Chondrocyte (in vitro differentiated cells): ENCODE results near the gene SKAP1. TPM values are rescaled to one million over a fixed set of nuclear protein-coding genes. Genes with fewer than 3 reads are reported as not detected.
"Not testable (repeated sequence)": the region's sequence is repeated elsewhere in the genome, so short reads cannot be mapped to it uniquely, and the experiment has no call there.

ENCODE experiments used
- DNase-seq: peaks from one replicate; pipeline ENCODE4 v3.0.0; 2021; ENCODE audit warnings: mixed read lengths, low spot score
- H3K27ac Mint-ChIP-seq: one replicate; pipeline ENCODE4 v1.8.0; 2021; ENCODE audit warnings: mild to moderate bottlenecking, moderate library complexity, mixed read lengths; ENCODE audit not compliant: unreplicated experiment
- H3K27me3 Mint-ChIP-seq: 2 replicates; pipeline ENCODE4 v1.8.0; 2021; ENCODE audit warnings: low read depth, mixed read lengths
- H3K36me3 Mint-ChIP-seq: 2 replicates; pipeline ENCODE4 v1.8.0; 2021; ENCODE audit warnings: low read depth, mixed read lengths
- H3K4me1 Mint-ChIP-seq: 2 replicates; pipeline ENCODE4 v1.8.0; 2021; ENCODE audit warnings: low read depth, mild to moderate bottlenecking, mixed read lengths
- H3K4me3 Mint-ChIP-seq: one replicate; pipeline ENCODE4 v1.8.0; 2021; ENCODE audit warnings: mild to moderate bottlenecking, moderate library complexity, mixed read lengths; ENCODE audit not compliant: unreplicated experiment
- H3K9me3 Mint-ChIP-seq: 2 replicates; pipeline ENCODE4 v1.8.0; 2021; ENCODE audit warnings: low read depth, mixed read lengths
- total RNA-seq: library from RNA; stranded (reverse); gene quantifications from 3 replicates; pipeline ENCODE4 v1.2.1, GENCODE V29; 2021
- TF ChIP-seq, protein P1 (sequence below): fragments of 200-600 bp; sonication (generic); IDR thresholded peaks from 2 replicates; pipeline ENCODE4 v1.5.0; 2021; ENCODE audit warnings: antibody characterized with exemption, mild to moderate bottlenecking, moderate library complexity

Gene SKAP1
- total RNA-seq, 1 donor from 2014 or later: not detected

DNA sequence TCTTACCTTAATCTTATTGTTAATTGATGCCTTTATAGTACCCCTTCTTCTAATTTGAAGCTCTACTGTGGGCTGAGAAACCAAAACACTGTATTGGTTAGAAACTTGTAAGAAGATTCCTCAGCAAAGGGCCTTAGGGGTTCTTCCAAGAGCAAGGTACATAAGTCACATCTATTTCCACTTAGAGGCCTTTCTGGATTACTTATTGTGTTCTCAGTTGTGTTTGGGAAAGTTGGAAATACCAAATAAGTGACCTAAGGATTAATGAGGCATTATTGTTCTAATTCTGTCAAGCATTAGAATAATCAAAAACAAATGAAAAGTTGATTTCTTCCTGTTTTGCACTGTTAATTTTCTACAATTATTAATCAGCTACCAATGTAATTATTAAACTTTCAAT lies 85.8 kb downstream of the SKAP1 start:
- DNase-seq: no peak
- H3K4me3 Mint-ChIP-seq: no peak overlapping the region
- no peaks in the 10 kb centered on the region for H3K9me3 Mint-ChIP-seq
- peaks cover 48% of the 10 kb centered on the region for H3K27me3 Mint-ChIP-seq
- no peaks in the 10 kb centered on the region for H3K36me3 Mint-ChIP-seq
- TF ChIP-seq, protein P1, sequence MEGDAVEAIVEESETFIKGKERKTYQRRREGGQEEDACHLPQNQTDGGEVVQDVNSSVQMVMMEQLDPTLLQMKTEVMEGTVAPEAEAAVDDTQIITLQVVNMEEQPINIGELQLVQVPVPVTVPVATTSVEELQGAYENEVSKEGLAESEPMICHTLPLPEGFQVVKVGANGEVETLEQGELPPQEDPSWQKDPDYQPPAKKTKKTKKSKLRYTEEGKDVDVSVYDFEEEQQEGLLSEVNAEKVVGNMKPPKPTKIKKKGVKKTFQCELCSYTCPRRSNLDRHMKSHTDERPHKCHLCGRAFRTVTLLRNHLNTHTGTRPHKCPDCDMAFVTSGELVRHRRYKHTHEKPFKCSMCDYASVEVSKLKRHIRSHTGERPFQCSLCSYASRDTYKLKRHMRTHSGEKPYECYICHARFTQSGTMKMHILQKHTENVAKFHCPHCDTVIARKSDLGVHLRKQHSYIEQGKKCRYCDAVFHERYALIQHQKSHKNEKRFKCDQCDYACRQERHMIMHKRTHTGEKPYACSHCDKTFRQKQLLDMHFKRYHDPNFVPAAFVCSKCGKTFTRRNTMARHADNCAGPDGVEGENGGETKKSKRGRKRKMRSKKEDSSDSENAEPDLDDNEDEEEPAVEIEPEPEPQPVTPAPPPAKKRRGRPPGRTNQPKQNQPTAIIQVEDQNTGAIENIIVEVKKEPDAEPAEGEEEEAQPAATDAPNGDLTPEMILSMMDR: no peak
- H3K4me1 Mint-ChIP-seq: no peaks in the 10 kb centered on the region
- H3K27ac Mint-ChIP-seq: no peak overlapping the region

DNA sequence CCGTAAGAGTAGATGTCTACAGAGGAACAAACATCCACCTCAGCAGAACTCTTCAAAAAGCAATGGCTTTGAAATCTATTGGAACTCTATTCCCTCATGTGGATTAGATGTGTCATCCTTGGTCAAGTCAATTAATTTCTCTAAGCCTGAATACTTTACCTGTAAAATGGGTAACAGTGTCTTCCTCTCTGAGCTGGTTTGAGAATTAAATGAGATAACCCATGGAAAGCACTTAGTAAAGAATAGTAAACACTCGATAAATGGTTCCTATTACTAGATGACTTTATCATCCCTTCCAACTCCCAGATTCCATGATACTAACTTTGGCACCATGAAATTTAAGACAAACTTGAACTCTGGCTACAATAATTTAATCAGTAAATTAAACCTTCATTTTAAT lies 89.1 kb downstream of the SKAP1 start:
- H3K27ac Mint-ChIP-seq: no peak overlapping the region
- TF ChIP-seq, protein P1: no peak
- no peaks in the 10 kb centered on the region for H3K36me3 Mint-ChIP-seq
- DNase-seq: no peak
- no peaks in the 10 kb centered on the region for H3K4me1 Mint-ChIP-seq
- peaks cover 68% of the 10 kb centered on the region for H3K27me3 Mint-ChIP-seq
- H3K9me3 Mint-ChIP-seq: no peaks in the 10 kb centered on the region
- no peak overlapping the region for H3K4me3 Mint-ChIP-seq

DNA sequence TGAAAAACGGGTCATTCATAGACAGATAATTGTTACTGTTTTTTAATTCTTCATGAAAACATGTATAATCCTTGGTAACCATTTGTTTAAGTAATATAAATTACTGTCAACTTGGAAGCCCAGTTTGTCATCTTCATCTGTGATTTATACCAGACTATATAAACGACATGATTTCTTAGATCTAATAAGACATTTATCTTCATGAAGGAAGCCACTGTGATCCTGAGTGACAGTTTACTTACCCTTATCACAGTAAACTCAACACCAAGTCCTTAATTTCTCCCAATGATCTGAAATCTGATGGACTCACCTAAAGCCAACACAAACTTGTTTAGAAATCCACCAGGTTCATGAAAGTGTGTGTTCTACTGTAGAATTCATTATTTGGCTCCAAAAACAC lies 91.3 kb downstream of the SKAP1 start:
- DNase-seq: no peak

DNA sequence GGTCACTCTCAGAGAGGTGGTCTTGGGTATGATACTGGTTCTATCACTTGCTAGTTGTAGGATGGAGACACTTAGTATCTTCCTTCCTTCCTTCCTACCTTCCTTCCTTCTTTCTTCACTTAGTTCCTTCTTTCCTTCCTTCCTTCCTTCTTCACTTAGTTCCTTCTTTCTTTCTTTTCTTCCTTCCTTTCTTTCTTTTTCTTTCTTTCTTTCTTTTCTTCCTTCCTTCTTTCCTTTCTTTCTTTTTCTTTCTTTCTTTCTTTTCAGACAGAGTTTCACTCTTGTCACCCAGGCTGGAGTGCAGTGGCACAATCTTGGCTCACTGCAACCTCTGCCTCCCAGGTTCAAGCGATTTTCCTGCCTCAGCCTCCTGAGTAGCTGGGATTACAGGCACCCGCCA lies 92.1 kb downstream of the SKAP1 start:
- DNase-seq, H3K4me3 Mint-ChIP-seq, H3K4me1 Mint-ChIP-seq, H3K36me3 Mint-ChIP-seq, H3K27ac Mint-ChIP-seq, H3K9me3 Mint-ChIP-seq: not testable (repeated sequence)
- H3K27me3 Mint-ChIP-seq: peaks cover 68% of the 10 kb centered on the region

More for the DNA sequence above, 91.3 kb downstream of the SKAP1 start:
- no peaks in the 10 kb centered on the region for H3K36me3 Mint-ChIP-seq
- H3K27me3 Mint-ChIP-seq: peaks cover 65% of the 10 kb centered on the region
- H3K9me3 Mint-ChIP-seq: no peaks in the 10 kb centered on the region
- no peaks in the 10 kb centered on the region for H3K4me1 Mint-ChIP-seq
- TF ChIP-seq, protein P1: no peak
- no peak overlapping the region for H3K4me3 Mint-ChIP-seq
- H3K27ac Mint-ChIP-seq: no peak overlapping the region

DNA sequence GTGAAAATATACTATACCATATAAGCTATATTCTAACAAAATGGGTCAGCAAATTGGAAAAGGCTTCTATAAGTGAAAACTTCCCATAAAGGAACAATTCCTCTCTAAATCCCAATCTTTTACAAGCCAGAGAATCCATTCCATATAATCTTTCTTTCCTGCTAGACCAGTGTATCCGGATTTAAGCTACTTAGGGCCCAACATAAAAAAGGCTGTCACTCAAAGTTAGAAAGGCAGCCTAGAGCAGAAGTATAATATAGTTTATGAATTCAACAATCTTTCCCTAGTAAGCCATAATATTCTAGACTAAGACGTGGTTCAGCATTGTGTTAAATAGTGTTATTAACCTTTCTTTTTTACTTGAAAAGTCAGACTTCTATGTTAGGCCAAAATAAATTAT lies 93.0 kb downstream of the SKAP1 start:
- no peaks in the 10 kb centered on the region for H3K4me1 Mint-ChIP-seq

More for the DNA sequence above, 93.0 kb downstream of the SKAP1 start:
- Mint-ChIP-seq H3K4me3 (no peak overlapping the region), H3K9me3 (no peaks in the 10 kb centered on the region), H3K27me3 (peaks cover 63% of the 10 kb centered on the region), H3K36me3 (no peaks in the 10 kb centered on the region), H3K27ac (no peak overlapping the region)
- no peak for DNase-seq
- TF ChIP-seq, protein P1: no peak
